Mononuclear cell (primary cell): ENCODE results near the gene PIK3C2G. TPM values are rescaled to one million over a fixed set of nuclear protein-coding genes. Genes with fewer than 3 reads are reported as not detected.

Source experiments
- H3K27me3 ChIP-seq: 2 replicates; pipeline ENCODE4 v1.6.0; 2011; ENCODE audit warnings: low read length, control low read depth; ENCODE audit not compliant: insufficient read depth
- H3K4me1 ChIP-seq: 2 replicates; pipeline ENCODE4 v1.5.1; 2011; ENCODE audit warnings: mild to moderate bottlenecking, low read length, control low read depth; ENCODE audit not compliant: insufficient read depth
- H3K4me3 ChIP-seq: 2 replicates; pipeline ENCODE4 v1.5.1; 2011; ENCODE audit warnings: mild to moderate bottlenecking, low read length, moderate library complexity
- H3K9me3 ChIP-seq: 2 replicates; pipeline ENCODE4 v1.5.1; 2011; ENCODE audit warnings: low read depth, mild to moderate bottlenecking, control low read depth, low read length
- total RNA-seq: library from RNA; depleted of rRNA; stranded (reverse); fragments of >200 nt; gene quantifications from one replicate; pipeline ENCODE4 v1.2.3, GENCODE V29; 2012

The PIK3C2G gene
- total RNA-seq, 1 donor = not detected

- Histone ChIP-seq H3K4me1 (no peaks in the 10 kb centered on the region), H3K9me3 (peaks cover 17% of the 10 kb centered on the region), H3K27me3 (no peaks in the 10 kb centered on the region), H3K4me3 (no peak overlapping the region)
Observed at GRCh38 chr12:18586581-18586980, 325.3 kb downstream of the PIK3C2G start.

GRCh38 chr12:18589316-18589715 lies 328.0 kb downstream of the PIK3C2G start:
- H3K4me3 ChIP-seq = no peak overlapping the region
- H3K4me1 ChIP-seq = no peaks in the 10 kb centered on the region
- H3K27me3 ChIP-seq = no peaks in the 10 kb centered on the region
- H3K9me3 ChIP-seq = peaks cover 17% of the 10 kb centered on the region

- H3K4me3 ChIP-seq = no peak overlapping the region
Observed at GRCh38 chr12:18591473-18591872, 330.2 kb downstream of the PIK3C2G start.

GRCh38 chr12:18595412-18595811 lies 334.1 kb downstream of the PIK3C2G start:
- no peaks in the 10 kb centered on the region for H3K27me3 ChIP-seq

More at GRCh38 chr12:18591473-18591872, 330.2 kb downstream of the PIK3C2G start:
- Histone ChIP-seq H3K27me3 (no peaks in the 10 kb centered on the region), H3K4me1 (no peaks in the 10 kb centered on the region), H3K9me3 (peaks cover 5% of the 10 kb centered on the region)

GRCh38 chr12:18601962-18602361 lies 340.6 kb downstream of the PIK3C2G start:
- Histone ChIP-seq H3K27me3 (no peaks in the 10 kb centered on the region), H3K9me3 (no peaks in the 10 kb centered on the region), H3K4me3 (no peak overlapping the region), H3K4me1 (no peaks in the 10 kb centered on the region)

More at GRCh38 chr12:18595412-18595811, 334.1 kb downstream of the PIK3C2G start:
- Histone ChIP-seq H3K4me1 (no peaks in the 10 kb centered on the region), H3K4me3 (no peak overlapping the region), H3K9me3 (no peaks in the 10 kb centered on the region)

- Histone ChIP-seq H3K4me1 (no peaks in the 10 kb centered on the region), H3K9me3 (no peaks in the 10 kb centered on the region), H3K4me3 (no peak overlapping the region), H3K27me3 (no peaks in the 10 kb centered on the region)
Observed at GRCh38 chr12:18612971-18613370, 351.7 kb downstream of the PIK3C2G start.

- Histone ChIP-seq H3K4me3 (no peak overlapping the region), H3K9me3 (peaks cover 9% of the 10 kb centered on the region), H3K27me3 (no peaks in the 10 kb centered on the region), H3K4me1 (no peaks in the 10 kb centered on the region)
Observed at GRCh38 chr12:18620986-18621385, 359.7 kb downstream of the PIK3C2G start.

GRCh38 chr12:18629445-18629844 lies 368.1 kb downstream of the PIK3C2G start:
- H3K4me1 ChIP-seq = no peaks in the 10 kb centered on the region
- no peak overlapping the region for H3K4me3 ChIP-seq
- H3K9me3 ChIP-seq = peaks cover 20% of the 10 kb centered on the region
- H3K27me3 ChIP-seq = no peaks in the 10 kb centered on the region

GRCh38 chr12:18629916-18630315 lies 368.6 kb downstream of the PIK3C2G start:
- Histone ChIP-seq H3K27me3 (no peaks in the 10 kb centered on the region), H3K4me3 (no peak overlapping the region), H3K4me1 (no peaks in the 10 kb centered on the region), H3K9me3 (peaks cover 20% of the 10 kb centered on the region)

- no peaks in the 10 kb centered on the region for H3K27me3 ChIP-seq
- peaks cover 20% of the 10 kb centered on the region for H3K9me3 ChIP-seq
- no peaks in the 10 kb centered on the region for H3K4me1 ChIP-seq
- no peak overlapping the region for H3K4me3 ChIP-seq
Observed at GRCh38 chr12:18631339-18631738, 370.0 kb downstream of the PIK3C2G start.

- no peak overlapping the region for H3K4me3 ChIP-seq
- no peaks in the 10 kb centered on the region for H3K4me1 ChIP-seq
- peaks cover 6% of the 10 kb centered on the region for H3K9me3 ChIP-seq
- no peaks in the 10 kb centered on the region for H3K27me3 ChIP-seq
Observed at GRCh38 chr12:18632848-18633247, 371.5 kb downstream of the PIK3C2G start.

- H3K4me3 ChIP-seq = no peak overlapping the region
- H3K9me3 ChIP-seq = no peaks in the 10 kb centered on the region
- H3K4me1 ChIP-seq = no peaks in the 10 kb centered on the region
- H3K27me3 ChIP-seq = no peaks in the 10 kb centered on the region
Observed at GRCh38 chr12:18634382-18634781, 373.1 kb downstream of the PIK3C2G start.

GRCh38 chr12:18640321-18640955 lies 379.1 kb downstream of the PIK3C2G start:
- Histone ChIP-seq H3K9me3 (no peaks in the 10 kb centered on the region), H3K4me1 (no peaks in the 10 kb centered on the region), H3K4me3 (no peak overlapping the region), H3K27me3 (no peaks in the 10 kb centered on the region)

- Histone ChIP-seq H3K4me3 (no peak overlapping the region), H3K4me1 (no peaks in the 10 kb centered on the region), H3K27me3 (no peaks in the 10 kb centered on the region), H3K9me3 (no peaks in the 10 kb centered on the region)
Observed at GRCh38 chr12:18643681-18644080, 382.4 kb downstream of the PIK3C2G start.

GRCh38 chr12:18644564-18644963 lies 383.2 kb downstream of the PIK3C2G start:
- no peaks in the 10 kb centered on the region for H3K4me1 ChIP-seq
- no peaks in the 10 kb centered on the region for H3K9me3 ChIP-seq
- no peak overlapping the region for H3K4me3 ChIP-seq
- no peaks in the 10 kb centered on the region for H3K27me3 ChIP-seq

GRCh38 chr12:18646286-18646890 lies 385.1 kb downstream of the PIK3C2G start:
- Histone ChIP-seq H3K9me3 (no peaks in the 10 kb centered on the region), H3K27me3 (no peaks in the 10 kb centered on the region), H3K4me1 (no peaks in the 10 kb centered on the region), H3K4me3 (no peak overlapping the region)
